ENCODE data around the gene SLC30A3. TPM values are rescaled to one million over a fixed set of nuclear protein-coding genes. Genes with fewer than 3 reads are reported as not detected.

The SLC30A3 gene
- total RNA-seq, 1 experiment from 2014 or later, result 1.5 TPM

- H3K79me2 ChIP-seq (ENCODE audit: low read depth), result no peaks in the 10 kb centered on the region
- H3F3A ChIP-seq (ENCODE audit: insufficient read depth, low read depth), result no peaks in the 10 kb centered on the region
- H3K4me3 ChIP-seq, result no peak overlapping the region
- TF ChIP-seq CTCF (conservative IDR thresholded peaks at IDR 0.05), result no peak
- TF ChIP-seq EZH2 (IDR thresholded peaks at IDR 0.05; ENCODE audit: low read depth), result no peak
- no peak overlapping the region for H3K27ac ChIP-seq
- no peak overlapping the region for H3K4me2 ChIP-seq
- H3K4me1 ChIP-seq (replicated peaks; ENCODE audit: insufficient read depth), result no peaks in the 10 kb centered on the region
- no peaks in the 10 kb centered on the region for H3K9me3 ChIP-seq (ENCODE audit: insufficient read depth, low read depth)
- ChIA-PET POLR2A (ENCODE audit: unreplicated experiment) (no interaction called here), CTCF (no interaction called here)
- no TSS peak for BruUV-seq (replicated peaks)
- no peaks in the 10 kb centered on the region for H3K9me2 ChIP-seq (ENCODE audit: insufficient read depth)
- no peak for DNase-seq
- no peaks in the 10 kb centered on the region; the same call in 1 of the 2 replicates for H4K20me1 ChIP-seq (ENCODE audit: insufficient read depth)
- no peak overlapping the region for H2AFZ ChIP-seq
- H3K36me3 ChIP-seq (ENCODE audit: low read depth), result peaks cover 19% of the 10 kb centered on the region; the same call in 1 of the 2 replicates
- intact Hi-C loops (cut with micrococcal nuclease; ENCODE audit: unreplicated experiment), result no loop called here
- H3K27me3 ChIP-seq (ENCODE audit: insufficient read depth, low read depth), result no peaks in the 10 kb centered on the region
Observed at GRCh38 chr2:27227501-27227900, 35.3 kb downstream of the SLC30A3 start.

- POLR2A ChIA-PET (ENCODE audit: unreplicated experiment), result no interaction called here
- H3K27me3 ChIP-seq (ENCODE audit: insufficient read depth, low read depth), result no peaks in the 10 kb centered on the region
- H3K27ac ChIP-seq, result no peak overlapping the region
- BruUV-seq (replicated peaks), result no TSS peak
- H4K20me1 ChIP-seq (ENCODE audit: insufficient read depth), result no peaks in the 10 kb centered on the region
- TF ChIP-seq CTCF (conservative IDR thresholded peaks at IDR 0.05) (no peak), EZH2 (IDR thresholded peaks at IDR 0.05; ENCODE audit: low read depth) (no peak)
- H3K9me3 ChIP-seq (ENCODE audit: insufficient read depth, low read depth), result no peaks in the 10 kb centered on the region
- no peaks in the 10 kb centered on the region for H3K9me2 ChIP-seq (ENCODE audit: insufficient read depth)
- DNase-seq, result no peak
- H3K4me3 ChIP-seq, result no peak overlapping the region
- CTCF ChIA-PET, result no interaction called here
- H3F3A ChIP-seq (ENCODE audit: insufficient read depth, low read depth), result no peaks in the 10 kb centered on the region; the same call in 1 of the 2 replicates
- H3K79me2 ChIP-seq (ENCODE audit: low read depth), result no peaks in the 10 kb centered on the region
- no peak overlapping the region for H2AFZ ChIP-seq
- no peaks in the 10 kb centered on the region for H3K4me1 ChIP-seq (replicated peaks; ENCODE audit: insufficient read depth)
- H3K36me3 ChIP-seq (ENCODE audit: low read depth), result peaks cover 25% of the 10 kb centered on the region; the same call in 1 of the 2 replicates
- H3K4me2 ChIP-seq, result no peak overlapping the region
- intact Hi-C loops (cut with micrococcal nuclease; ENCODE audit: unreplicated experiment), result no loop called here
Observed at GRCh38 chr2:27225526-27225925, 37.3 kb downstream of the SLC30A3 start.

DNA sequence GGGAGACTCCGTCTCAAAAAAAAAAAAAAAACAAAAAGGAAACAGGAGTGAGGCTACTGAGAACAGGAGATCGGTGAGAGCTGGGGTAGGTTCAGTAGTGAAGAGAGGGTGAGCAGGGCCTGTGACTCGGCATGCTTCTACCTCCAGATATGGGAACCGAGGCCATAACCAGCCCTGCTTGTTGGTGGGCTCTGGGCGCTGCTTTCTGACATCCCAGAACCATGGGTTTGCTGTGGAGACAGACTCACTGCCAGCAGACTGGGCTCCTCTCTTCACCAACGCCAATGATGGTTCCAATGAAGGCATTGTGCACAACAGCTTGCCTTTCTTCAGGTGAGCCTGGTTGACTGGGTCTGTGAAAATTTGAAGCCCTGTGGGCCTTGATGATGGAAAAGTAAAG, 39.4 kb downstream of the SLC30A3 start:
- Histone ChIP-seq H3K9me3 (ENCODE audit: insufficient read depth, low read depth) (no peaks in the 10 kb centered on the region), H3K4me2 (no peak overlapping the region), H3K4me1 (replicated peaks; ENCODE audit: insufficient read depth) (peaks cover 5% of the 10 kb centered on the region), H3K4me3 (no peak overlapping the region), H3K27ac (no peak overlapping the region), H3K9me2 (ENCODE audit: insufficient read depth) (no peaks in the 10 kb centered on the region), H3K27me3 (ENCODE audit: insufficient read depth, low read depth) (no peaks in the 10 kb centered on the region), H3F3A (ENCODE audit: insufficient read depth, low read depth) (no peaks in the 10 kb centered on the region; the same call in 1 of the 2 replicates), H3K79me2 (ENCODE audit: low read depth) (peaks cover 14% of the 10 kb centered on the region), H2AFZ (no peak overlapping the region), H4K20me1 (ENCODE audit: insufficient read depth) (no peaks in the 10 kb centered on the region), H3K36me3 (ENCODE audit: low read depth) (peaks cover 34% of the 10 kb centered on the region)
- ChIA-PET CTCF (no interaction called here), POLR2A (ENCODE audit: unreplicated experiment) (no interaction called here)
- DNase-seq, result no peak
- TF ChIP-seq CTCF (conservative IDR thresholded peaks at IDR 0.05), result no peak
- no peak for TF ChIP-seq EZH2 (IDR thresholded peaks at IDR 0.05; ENCODE audit: low read depth)
- intact Hi-C loops (cut with micrococcal nuclease; ENCODE audit: unreplicated experiment), result no loop called here
- no TSS peak for BruUV-seq (replicated peaks)

All from PC-9 (cell line).